Measurements from ENCODE around the gene TCAIM. TPM values are rescaled to one million over a fixed set of nuclear protein-coding genes. Genes with fewer than 3 reads are reported as not detected.
"Not testable (repeated sequence)": the region's sequence is repeated elsewhere in the genome, so short reads cannot be mapped to it uniquely, and the experiment has no call there.

Gene TCAIM
- total RNA-seq, 1 donor from 2014 or later, result 22.8 TPM

GRCh38 chr3:44416031-44417030, 77.8 kb downstream of the TCAIM start:
- no peaks in the 10 kb centered on the region for H3K27me3 Mint-ChIP-seq (ENCODE audit: low read depth)
- TF ChIP-seq CTCF (IDR thresholded peaks at IDR 0.05; ENCODE audit: unreplicated experiment), result no peak
- H3K9me3 Mint-ChIP-seq, result no peaks in the 10 kb centered on the region
- no peak overlapping the region for H3K27ac Mint-ChIP-seq
- H3K4me1 Mint-ChIP-seq, result no peaks in the 10 kb centered on the region
- DNase-seq (ENCODE audit: low spot score in 2 of 2, unreplicated experiment in 2 of 2), result peak in 1 of 2 experiments; percentile 31
- no peaks in the 10 kb centered on the region for H3K36me3 Mint-ChIP-seq
- H3K4me3 Mint-ChIP-seq, result no peak overlapping the region

GRCh38 chr3:44418118-44418517, 79.6 kb downstream of the TCAIM start:
- H3K4me3 Mint-ChIP-seq; H3K9me3 Mint-ChIP-seq; DNase-seq (ENCODE audit: low spot score in 2 of 2, unreplicated experiment in 2 of 2); H3K27ac Mint-ChIP-seq; H3K4me1 Mint-ChIP-seq; H3K36me3 Mint-ChIP-seq; H3K27me3 Mint-ChIP-seq (ENCODE audit: low read depth): not testable (repeated sequence)

GRCh38 chr3:44418549-44418948, 80.0 kb downstream of the TCAIM start:
- Mint-ChIP-seq H3K4me3 (no peak overlapping the region), H3K27me3 (ENCODE audit: low read depth) (no peaks in the 10 kb centered on the region), H3K27ac (no peak overlapping the region), H3K9me3 (no peaks in the 10 kb centered on the region), H3K4me1 (no peaks in the 10 kb centered on the region), H3K36me3 (no peaks in the 10 kb centered on the region)
- DNase-seq (ENCODE audit: low spot score in 2 of 2, unreplicated experiment in 2 of 2), result peak in 1 of 2 experiments; percentile 29
- peak; percentile 35 for TF ChIP-seq CTCF (IDR thresholded peaks at IDR 0.05; ENCODE audit: unreplicated experiment)

- Mint-ChIP-seq H3K36me3 (no peaks in the 10 kb centered on the region), H3K9me3 (no peaks in the 10 kb centered on the region), H3K4me3 (no peak overlapping the region), H3K27ac (no peak overlapping the region), H3K4me1 (no peaks in the 10 kb centered on the region), H3K27me3 (ENCODE audit: low read depth) (no peaks in the 10 kb centered on the region)
- no peak for TF ChIP-seq CTCF (IDR thresholded peaks at IDR 0.05; ENCODE audit: unreplicated experiment)
- DNase-seq (ENCODE audit: low spot score in 2 of 2, unreplicated experiment in 2 of 2), result peak in 1 of 2 experiments; percentile 26
Observed at GRCh38 chr3:44419116-44419922, 80.8 kb downstream of the TCAIM start.

GRCh38 chr3:44419923-44420650, 81.5 kb downstream of the TCAIM start:
- no peak overlapping the region for H3K27ac Mint-ChIP-seq
- H3K27me3 Mint-ChIP-seq (ENCODE audit: low read depth), result no peaks in the 10 kb centered on the region
- no peaks in the 10 kb centered on the region for H3K9me3 Mint-ChIP-seq
- no peaks in the 10 kb centered on the region for H3K4me1 Mint-ChIP-seq
- no peak overlapping the region for H3K4me3 Mint-ChIP-seq
- H3K36me3 Mint-ChIP-seq, result no peaks in the 10 kb centered on the region
- no peak for TF ChIP-seq CTCF (IDR thresholded peaks at IDR 0.05; ENCODE audit: unreplicated experiment)
- peak in 1 of 2 experiments; percentile 34 for DNase-seq (ENCODE audit: low spot score in 2 of 2, unreplicated experiment in 2 of 2)

Measured in mesothelial cell of epicardium (in vitro differentiated cells).